ENCODE measurements around the gene YPEL1. TPM values are rescaled to one million over a fixed set of nuclear protein-coding genes. Genes with fewer than 3 reads are reported as not detected.
"Not testable (repeated sequence)": the region's sequence is repeated elsewhere in the genome, so short reads cannot be mapped to it uniquely, and the experiment has no call there.

Gene YPEL1
- total RNA-seq, 1 donor from 2014 or later = 3.0 TPM

DNA sequence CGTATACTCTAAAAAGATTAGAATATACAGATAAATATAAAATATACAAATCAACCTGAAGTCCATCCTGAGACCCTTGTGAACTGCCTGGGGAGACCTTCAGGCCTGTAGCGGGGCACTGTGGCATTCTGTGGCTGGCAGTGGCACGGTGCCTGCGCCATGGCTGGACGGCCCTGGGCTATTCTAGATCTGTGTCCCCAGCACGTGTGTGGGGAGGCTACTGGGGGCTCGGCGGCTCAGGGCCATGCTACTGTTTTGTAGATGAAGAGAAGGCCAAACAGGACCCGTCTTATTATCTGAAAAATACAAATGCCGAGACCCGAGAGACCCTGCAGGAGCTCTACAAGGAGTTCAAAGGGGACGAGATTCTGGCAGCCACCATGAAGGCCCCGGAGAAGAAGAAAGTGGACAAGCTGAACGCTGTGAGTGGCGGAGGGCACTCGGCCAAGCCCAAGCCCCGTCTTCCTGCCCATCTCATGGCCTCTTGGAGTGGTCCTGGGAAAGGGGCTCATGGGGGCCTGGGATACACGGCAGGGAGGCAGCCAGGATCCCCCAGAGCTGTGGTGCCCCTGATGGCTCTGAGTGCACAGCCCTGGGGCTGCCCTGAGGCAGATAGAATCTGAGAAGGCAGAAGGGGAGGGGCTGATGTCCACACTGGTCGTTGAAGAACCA, 51.0 kb downstream of the YPEL1 start:
- no peak for DNase-seq (ENCODE audit: low read depth)

- DNase-seq (ENCODE audit: low read depth) = no peak
Observed at GRCh38 chr22:21683401-21683811, 52.2 kb downstream of the YPEL1 start.

DNA sequence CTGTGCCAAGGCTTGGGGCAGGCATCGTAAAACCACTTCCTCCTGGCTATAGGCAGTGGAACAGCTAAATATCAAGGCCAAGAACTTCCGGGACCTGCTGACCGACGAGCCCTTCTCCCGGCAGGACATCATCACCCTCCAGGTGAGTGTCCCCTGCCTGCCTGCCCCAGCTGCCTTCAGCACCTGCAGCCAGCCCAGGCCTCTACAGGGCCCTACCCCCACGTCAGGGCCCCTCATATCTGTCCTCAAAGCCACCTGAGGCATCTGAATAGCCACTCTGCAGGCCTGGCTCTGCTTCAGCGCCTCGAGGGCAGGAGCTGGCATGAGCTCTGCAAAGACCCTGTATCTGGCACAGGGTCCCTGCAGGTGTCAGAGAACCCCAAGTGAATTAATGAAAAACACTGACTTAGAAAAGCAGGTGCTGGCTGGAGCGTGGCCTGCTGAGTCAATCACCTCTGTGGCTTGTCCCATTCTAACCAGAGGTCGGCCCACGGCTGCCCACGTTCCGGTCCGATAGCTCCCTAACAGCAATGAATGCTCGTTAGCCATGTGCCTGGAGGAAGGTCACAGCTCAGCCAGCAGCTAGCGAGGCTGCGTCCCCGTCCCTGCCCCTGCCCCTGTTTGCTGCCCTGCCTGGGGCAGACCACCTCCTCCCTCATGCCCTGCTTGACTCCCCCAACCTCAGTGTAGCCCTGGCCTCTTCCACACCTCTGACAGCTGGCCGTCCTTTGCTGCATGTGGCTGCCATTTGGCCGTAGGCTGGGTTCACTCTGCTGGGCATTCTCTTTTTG, 53.0 kb downstream of the YPEL1 start:
- DNase-seq (ENCODE audit: low read depth) = peak; percentile 60

- DNase-seq (ENCODE audit: low read depth) = no peak
Observed at GRCh38 chr22:21681566-21682370, 53.8 kb downstream of the YPEL1 start.

- no peak for DNase-seq (ENCODE audit: low read depth)
Observed at GRCh38 chr22:21680830-21681565, 54.6 kb downstream of the YPEL1 start.

- no peak for DNase-seq (ENCODE audit: low read depth)
Observed at GRCh38 chr22:21679383-21679782, 56.2 kb downstream of the YPEL1 start.

DNA sequence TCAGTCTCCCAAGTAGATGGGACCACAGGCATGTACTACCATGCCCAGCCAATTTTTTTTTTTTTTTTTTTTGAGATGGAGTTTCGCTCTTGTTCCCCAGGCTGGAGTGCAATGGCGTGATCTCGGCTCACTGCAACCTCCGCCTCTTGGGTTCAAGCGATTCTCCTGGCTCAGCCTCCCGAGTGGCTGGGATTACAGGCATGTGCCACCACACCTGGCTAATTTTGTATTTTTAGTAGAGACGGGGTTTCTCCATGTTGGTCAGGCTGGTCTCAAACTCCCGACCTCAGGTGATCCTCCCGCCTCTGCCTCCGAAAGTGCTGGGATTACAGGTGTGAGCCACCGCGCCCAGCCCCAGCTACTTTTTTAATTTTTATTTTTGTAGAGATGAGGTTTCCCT, 56.8 kb downstream of the YPEL1 start:
- not testable (repeated sequence) for DNase-seq (ENCODE audit: low read depth)

DNA sequence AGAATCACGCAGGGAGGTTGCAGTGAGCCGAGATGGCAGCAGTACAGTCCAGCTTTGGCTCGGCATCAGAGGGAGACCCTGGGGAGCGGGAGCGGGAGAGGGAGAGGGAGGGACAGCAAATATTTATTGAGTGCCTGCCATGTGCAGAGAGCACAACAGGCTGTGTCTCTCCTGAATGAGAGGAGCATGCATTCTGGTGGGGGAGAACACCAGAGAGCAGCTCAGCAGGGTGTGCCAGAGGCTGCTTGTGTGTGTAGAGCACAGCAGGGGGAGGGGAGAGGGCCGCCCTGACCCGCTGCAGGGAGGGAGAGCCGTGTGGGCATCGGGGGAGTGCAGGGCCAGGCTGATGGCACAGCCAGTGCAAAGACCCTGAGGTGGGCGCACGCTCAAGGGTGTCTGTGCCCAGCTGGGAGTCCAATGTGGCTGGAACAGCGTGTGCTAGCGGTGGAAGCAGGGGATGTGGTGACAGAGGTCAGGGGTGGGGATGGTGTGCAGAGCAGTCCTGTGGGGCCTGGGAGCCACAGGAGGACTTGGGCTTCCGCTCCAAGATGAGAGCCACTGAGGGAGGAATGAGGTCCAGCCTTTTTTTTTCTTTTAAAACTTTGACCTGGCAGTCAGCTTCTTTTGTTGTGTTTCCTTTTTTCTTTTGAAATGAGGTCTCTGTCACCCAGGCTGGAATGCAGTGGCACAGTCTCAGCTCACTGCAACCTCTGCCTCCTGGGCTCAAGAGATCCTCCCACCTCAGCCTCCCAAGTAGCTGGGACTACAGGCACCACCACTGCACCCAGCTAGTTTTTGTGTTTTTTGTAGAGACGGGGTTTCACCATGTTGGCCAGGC, 57.8 kb downstream of the YPEL1 start:
- DNase-seq (ENCODE audit: low read depth) = no peak

- DNase-seq (ENCODE audit: low read depth) = peak; percentile 71
Observed at GRCh38 chr22:21674638-21675245, 60.9 kb downstream of the YPEL1 start.

DNA sequence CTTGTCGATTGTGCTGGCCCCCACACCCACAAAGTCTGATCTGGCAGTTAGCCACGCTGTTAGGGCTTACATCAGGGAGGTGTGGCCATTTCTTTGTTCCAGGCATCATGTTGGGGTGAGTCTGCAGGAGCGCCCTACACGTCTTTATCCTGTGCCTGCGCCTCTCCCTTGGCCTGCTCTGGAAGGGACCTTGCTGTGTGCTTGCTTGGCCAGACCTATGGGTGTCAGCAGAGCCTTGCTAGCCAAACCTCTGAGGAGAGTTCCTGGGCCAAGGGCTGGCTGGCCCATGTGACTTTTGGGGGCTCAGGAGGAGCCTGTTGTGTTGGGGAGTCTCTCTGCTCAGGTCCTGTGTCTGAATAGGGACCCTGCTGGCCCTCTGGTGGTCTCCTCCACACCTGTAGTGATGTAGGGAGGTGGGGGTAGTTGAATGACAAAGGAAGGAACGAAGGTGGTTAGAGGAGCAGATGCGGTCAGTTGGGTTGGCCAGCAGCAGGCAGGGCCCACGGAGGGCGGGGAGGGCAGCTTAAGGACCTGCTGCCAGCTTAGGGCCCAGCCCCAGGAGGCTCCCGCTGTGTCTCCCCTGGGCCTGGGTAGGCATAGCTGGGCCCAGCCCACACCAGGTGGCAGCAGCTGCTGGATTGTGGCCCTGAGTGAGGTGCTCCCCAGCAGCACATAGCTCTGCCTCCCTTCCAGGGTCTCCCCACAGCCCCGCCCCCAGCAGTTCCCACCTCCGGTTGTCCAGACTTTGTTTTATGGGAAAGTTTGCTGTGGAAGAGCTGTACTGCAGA, 61.9 kb downstream of the YPEL1 start:
- DNase-seq (ENCODE audit: low read depth) = no peak

- no peak for DNase-seq (ENCODE audit: low read depth)
Observed at GRCh38 chr22:21672107-21672629, 63.4 kb downstream of the YPEL1 start.

DNA sequence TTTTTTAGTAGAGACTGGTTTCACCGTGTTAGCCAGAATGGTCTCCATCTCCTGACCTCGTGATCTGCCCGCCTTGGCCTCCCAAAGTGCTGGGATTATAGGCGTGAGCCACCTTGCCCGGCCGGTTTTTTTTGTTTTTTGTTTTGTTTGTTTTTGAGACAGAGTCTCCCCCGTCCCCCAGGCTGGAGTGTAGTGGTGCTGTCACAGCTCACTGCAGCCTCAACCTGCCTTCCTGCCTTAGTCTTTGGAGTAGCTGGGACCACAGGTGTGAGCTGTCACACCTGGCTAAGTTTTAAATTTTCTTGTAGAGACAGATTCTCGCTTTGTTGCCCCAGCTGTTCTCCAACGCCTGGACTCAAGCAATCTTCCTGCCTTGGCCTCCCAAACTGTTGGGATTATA, 66.6 kb downstream of the YPEL1 start:
- no peak for DNase-seq (ENCODE audit: low read depth)

DNA sequence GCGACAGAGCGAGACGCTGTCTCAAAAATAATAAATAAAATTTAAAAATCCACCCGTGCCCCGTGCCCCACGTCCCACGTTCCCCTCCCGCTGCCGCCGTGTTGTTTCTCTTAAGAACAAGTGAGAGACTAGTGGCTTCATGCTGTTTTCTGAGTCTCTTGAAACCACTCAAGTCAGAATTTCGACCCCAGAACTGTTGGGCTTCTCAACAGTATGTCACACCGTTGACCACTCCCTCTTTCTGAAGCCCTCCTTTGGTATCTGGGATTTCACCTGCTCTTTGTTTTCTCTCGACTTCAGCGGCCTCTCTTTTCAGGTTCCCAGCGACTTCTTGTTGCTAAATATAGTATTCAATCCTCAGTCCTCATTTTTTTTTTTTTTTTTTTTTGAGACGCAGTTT, 68.8 kb downstream of the YPEL1 start:
- DNase-seq (ENCODE audit: low read depth) = no peak

DNA sequence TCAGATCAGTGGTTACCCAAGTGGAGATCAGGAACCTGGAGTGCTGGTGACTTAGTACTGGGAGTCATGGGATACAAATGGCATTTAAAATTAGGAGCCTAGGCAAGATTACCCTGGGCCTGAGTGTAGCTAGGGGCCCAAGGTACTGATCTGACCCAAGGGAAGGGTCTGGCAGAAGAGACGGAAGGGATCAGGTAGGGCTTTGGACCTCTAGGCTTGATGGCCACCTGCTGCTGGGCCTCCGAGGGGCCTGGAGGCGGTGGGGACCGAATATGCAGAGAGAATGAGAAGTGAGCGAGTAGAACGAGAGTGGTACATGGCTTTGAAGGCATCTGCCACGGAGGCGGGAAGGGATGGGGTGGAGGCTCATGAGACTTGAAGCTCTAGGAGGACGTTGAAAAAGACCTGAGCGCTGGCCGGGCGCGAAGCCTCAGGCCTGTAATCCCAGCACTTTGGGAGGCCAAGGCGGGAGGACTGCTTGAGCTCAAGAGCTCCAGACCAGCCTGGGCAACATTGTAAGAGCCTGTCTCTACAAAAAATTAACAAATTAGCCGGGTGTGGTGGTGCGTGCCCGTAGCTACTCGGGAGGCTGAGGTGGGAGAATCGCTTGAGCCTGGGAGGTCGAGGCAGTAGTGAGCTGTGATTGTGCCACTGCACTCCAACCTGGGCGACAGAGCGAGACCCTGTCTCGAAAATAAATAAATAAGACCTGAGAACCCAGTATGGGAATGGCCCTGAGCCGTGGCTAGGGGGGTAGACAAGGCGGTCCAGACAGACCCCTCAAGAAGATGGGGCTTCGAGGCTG, 70.3 kb downstream of the YPEL1 start:
- no peak for DNase-seq (ENCODE audit: low read depth)

DNA sequence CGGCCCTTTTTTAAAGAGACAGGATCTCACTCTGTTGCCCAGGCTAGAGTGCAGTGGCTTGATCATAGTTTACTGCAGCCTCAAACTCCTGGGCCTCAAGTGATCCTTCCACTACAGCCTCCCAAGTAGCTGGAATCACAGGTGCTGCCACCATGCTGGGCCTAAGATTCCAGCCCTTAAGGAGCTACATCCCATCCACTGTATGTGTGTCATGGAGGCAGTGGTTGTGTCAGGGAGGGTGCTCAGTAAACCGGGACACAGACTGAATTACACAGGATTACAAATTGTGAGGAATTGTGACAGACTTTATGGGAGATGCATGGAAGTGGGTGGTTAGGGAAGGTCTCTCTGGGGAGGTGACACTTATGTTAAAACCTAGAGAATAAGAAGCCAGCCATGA, 71.9 kb downstream of the YPEL1 start:
- no peak for DNase-seq (ENCODE audit: low read depth)

DNA sequence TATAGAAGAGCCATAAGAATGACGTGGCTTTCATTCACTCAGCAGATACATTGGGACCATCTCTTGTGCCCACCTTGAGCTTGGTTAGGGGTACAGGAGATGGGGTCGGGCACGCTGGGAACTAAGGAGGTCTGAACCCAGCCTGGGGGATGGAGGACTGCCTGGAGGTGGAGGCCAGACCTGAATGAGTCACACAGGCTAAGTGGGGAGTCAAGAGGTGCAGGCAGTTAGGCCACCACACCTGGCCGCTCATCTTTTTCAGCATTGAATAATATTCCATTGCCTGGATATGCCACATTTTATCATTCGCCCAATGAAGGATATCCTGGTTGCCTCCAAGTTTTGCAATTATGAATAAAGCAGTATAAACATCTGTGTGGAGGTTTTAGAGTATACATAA, 73.6 kb downstream of the YPEL1 start:
- no peak for DNase-seq (ENCODE audit: low read depth)

DNA sequence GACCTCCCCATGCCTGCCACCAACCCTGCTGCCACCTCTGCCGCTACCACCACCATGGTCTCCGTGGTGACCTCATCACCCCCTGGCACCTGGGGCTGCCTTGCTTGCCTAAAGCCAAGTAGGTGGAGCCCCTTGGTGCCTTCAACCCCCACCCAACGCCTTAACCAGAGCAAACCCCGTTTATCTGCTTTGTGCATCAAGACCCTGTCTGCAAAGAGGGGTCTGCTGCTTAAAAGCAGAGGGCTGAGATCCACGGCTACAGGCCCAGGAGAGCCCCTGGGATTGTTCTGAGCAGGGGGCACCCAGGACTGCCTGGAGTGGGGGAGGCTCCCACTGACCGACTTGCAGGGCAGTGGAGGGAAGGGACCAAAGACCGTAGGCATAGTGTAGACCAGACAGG, 74.7 kb downstream of the YPEL1 start:
- DNase-seq (ENCODE audit: low read depth) = no peak

GRCh38 chr22:21659864-21660525, 75.6 kb downstream of the YPEL1 start:
- no peak for DNase-seq (ENCODE audit: low read depth)

All from renal cortical epithelial cell (primary cell).